ENCODE results near the gene ANKRD33B.
"Not testable (repeated sequence)": the region's sequence is repeated elsewhere in the genome, so short reads cannot be mapped to it uniquely, and the experiment has no call there.

- TF ChIP-seq POLR2A, CTCF (IDR thresholded peaks at IDR 0.05): not testable (repeated sequence)
Observed at GRCh38 chr5:10606632-10607022, 42.8 kb downstream of the ANKRD33B start.
